Body of pancreas (tissue), 4 donors: ENCODE results near the gene ETS2.

Experiments
- CTCF ChIP-seq, 7 experiments: fragments of 450-650 bp in 4 of 7; fragments of 200-600 bp in 3 of 7; sonication (generic) in 3 of 7; IDR thresholded peaks; one replicate each; pipeline ENCODE4 v1.5.1; 2016 to 2019; ENCODE audit warnings: antibody characterized with exemption in 7 of 7
- POLR2A ChIP-seq, 3 donors: fragments of 450-650 bp; IDR thresholded peaks; one replicate each; pipeline ENCODE4 v1.6.1; 2016; ENCODE audit warnings: antibody characterized with exemption in 3 of 3, mild to moderate bottlenecking in 2 of 3

GRCh38 chr21:38810826-38811164 lies 5.1 kb downstream of the ETS2 start:
- TF ChIP-seq POLR2A (IDR thresholded peaks at IDR 0.05) (no peak), CTCF (IDR thresholded peaks at IDR 0.05) (no peak)
